ENCODE results near the gene SAA4. TPM values are rescaled to one million over a fixed set of nuclear protein-coding genes. Genes with fewer than 3 reads are reported as not detected.

Gene SAA4
- total RNA-seq, 1 experiment from 2014 or later, result 0.50 TPM

GRCh38 chr11:18245396-18245795 is 8.8 kb upstream of the SAA4 start:
- ChIA-PET CTCF (interaction anchor here (3.1 kb wide), 1 partner anchor 24 kb away, joined by 40 read pairs; no protein-coding TSS in a partner anchor), POLR2A (no interaction called here)
- no peak overlapping the region for H3K27ac Mint-ChIP-seq
- no peak for DNase-seq (ENCODE audit: low spot score)
- H3K4me3 Mint-ChIP-seq, result no peak overlapping the region
- no peak for ATAC-seq
- no peak for TF ChIP-seq AFF4 (CRISPR knock-in tag; IDR thresholded peaks at IDR 0.05; ENCODE audit: borderline replicate concordance)
- no peak for TF ChIP-seq FOXP1 (CRISPR knock-in tag; IDR thresholded peaks at IDR 0.05; ENCODE audit: borderline replicate concordance)
- TF ChIP-seq GRHL2 (CRISPR knock-in tag; IDR thresholded peaks at IDR 0.05; ENCODE audit: insufficient replicate concordance, severe bottlenecking), result no peak
- TF ChIP-seq AR (CRISPR knock-in tag; IDR thresholded peaks at IDR 0.05), result no peak
- no peak for TF ChIP-seq GABPB1 (CRISPR knock-in tag; IDR thresholded peaks at IDR 0.05)
- TF ChIP-seq PRDM15 (CRISPR knock-in tag; IDR thresholded peaks at IDR 0.05), result no peak
- no peak for TF ChIP-seq MXD4 (CRISPR knock-in tag; IDR thresholded peaks at IDR 0.05; ENCODE audit: borderline replicate concordance)
- TF ChIP-seq E2F4 (CRISPR knock-in tag; IDR thresholded peaks at IDR 0.05; ENCODE audit: borderline replicate concordance, low read depth), result no peak
- no peak for TF ChIP-seq PRRX2 (CRISPR knock-in tag; IDR thresholded peaks at IDR 0.05)
- TF ChIP-seq RELA (CRISPR knock-in tag; IDR thresholded peaks at IDR 0.05; ENCODE audit: borderline replicate concordance), result no peak
- TF ChIP-seq MAX (CRISPR knock-in tag; IDR thresholded peaks at IDR 0.05), result no peak
- TF ChIP-seq ZNF512 (CRISPR knock-in tag; IDR thresholded peaks at IDR 0.05; ENCODE audit: borderline replicate concordance), result no peak
- no peak for TF ChIP-seq ARID4B (CRISPR knock-in tag; IDR thresholded peaks at IDR 0.05; ENCODE audit: borderline replicate concordance)
- H3K36me3 Mint-ChIP-seq, result no peaks in the 10 kb centered on the region
- no peaks in the 10 kb centered on the region for H3K4me1 Mint-ChIP-seq
- no peaks in the 10 kb centered on the region for H3K27me3 Mint-ChIP-seq (ENCODE audit: low read depth)
- H3K9me3 Mint-ChIP-seq, result peaks cover 9% of the 10 kb centered on the region; the same call in 1 of the 2 replicates
